NCI-H146 treated with DMSO at 0.1 percent for 48 hours (cell line): ENCODE results near the gene SLC24A1.

ENCODE experiments used
- DNase-seq: peaks from one replicate; lab custom pipeline; 2025; ENCODE audit not compliant: unreplicated experiment; lab: John Stamatoyannopoulos, UW

Gene SLC24A1

DNA sequence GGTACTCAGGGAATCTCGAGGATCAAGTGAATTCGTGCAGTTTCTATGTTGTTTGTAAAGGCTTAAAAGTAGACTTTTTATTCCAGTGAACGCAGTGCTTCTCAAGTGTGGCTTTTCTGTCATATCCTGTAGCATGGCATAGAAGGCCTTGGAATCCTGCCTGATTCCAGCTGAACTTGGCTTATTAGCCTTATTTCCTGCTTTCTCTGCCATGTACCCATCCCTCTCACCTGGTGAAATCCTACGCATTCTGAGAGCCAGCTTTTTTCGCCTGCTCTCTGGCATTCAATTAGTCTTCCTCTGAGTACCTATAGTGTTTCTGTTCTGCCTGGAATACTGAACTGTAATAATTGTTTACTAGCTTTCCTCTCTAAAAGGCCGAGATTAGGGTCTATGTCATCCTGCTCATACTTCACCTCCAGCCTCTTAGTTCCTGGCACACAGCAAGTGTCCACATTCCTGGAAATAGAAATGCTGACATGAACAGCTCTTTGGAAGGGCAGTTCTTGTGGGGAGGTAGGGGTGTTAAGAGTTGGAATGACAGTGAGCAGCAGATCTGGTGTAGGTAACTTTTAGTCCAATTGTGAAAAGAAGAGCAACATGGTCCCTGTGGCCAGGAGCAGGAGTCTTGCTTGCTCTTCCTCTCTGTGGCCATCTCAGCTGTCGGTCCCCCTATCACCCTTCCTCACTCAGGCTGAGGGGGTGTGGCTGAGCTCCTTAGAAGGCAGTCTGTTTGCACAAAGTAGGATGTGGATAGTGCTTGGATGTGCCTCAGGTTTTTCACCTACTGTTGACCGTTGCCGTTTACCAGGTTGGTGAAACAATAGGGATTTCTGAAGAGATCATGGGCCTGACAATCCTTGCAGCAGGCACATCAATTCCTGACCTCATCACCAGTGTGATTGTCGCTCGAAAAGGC is 30.4 kb downstream of the SLC24A1 start:
- no peak for DNase-seq

DNA sequence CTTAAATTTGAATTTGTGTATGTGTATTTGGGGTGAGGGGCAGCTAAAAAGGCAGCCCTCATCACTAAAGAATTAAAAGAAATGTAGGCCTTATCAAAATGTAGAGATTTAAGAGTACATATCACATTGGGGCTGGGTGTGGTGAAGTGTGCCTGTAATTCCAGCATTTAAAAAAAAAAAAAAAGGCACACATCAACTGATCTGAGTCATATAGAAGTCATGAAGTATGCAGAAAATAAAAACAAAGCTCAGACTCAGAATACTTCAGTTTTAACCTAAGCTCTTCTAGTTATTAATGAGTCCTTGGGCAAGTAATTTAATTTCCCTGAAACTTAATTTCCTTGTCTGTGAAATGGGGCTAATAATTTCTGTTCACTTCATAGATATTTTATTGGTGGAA is 31.6 kb downstream of the SLC24A1 start:
- no peak for DNase-seq

DNA sequence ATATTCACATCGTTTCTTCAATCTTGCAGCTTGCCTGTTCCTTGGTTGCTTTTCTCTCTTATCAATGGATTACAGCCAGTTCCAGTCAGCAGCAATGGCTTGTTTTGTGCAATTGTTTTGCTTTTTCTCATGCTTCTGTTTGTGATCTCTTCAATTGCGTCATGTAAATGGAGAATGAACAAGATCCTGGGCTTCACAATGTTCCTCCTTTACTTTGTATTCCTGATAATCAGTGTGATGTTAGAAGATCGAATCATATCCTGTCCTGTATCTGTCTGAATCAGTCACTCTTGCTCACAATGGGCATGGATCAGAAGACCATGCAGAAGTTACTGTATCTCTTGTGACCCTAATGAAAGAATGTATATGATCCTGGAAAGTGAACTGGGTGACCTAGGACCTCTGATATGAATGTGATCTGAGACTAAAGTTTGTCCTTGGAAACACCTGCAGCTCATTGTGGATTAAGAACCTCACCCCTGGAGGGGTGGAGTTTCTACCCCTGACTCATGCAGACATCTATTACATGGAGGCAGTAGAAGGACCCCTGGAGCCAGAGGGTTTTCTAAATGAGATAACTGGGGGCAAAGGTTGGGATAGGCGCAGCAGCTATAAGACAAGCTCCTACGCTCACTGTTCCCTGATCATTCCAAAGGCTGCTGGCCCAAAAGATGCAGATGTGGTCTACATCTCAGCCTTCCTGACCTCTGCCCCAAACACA is 32.2 kb downstream of the SLC24A1 start:
- DNase-seq: no peak

DNA sequence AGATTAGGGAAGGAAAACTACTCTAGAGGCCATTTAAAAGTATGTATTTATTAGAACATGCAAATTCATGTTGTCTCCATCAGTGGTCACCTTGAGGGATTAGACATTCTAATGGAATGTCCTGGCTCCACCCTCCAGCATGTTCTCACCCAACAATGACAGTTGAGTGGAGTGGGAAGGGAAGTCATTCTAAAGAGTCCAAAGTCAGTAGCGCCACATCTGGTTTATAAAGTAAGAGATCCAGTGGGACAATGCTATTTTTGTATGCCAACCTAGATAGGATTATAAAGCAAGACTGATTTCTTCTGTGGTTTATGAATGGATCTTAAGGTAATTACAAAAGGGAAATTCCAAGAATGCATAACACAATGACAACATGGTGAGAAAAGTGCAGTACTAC is 33.3 kb downstream of the SLC24A1 start:
- DNase-seq: no peak

DNA sequence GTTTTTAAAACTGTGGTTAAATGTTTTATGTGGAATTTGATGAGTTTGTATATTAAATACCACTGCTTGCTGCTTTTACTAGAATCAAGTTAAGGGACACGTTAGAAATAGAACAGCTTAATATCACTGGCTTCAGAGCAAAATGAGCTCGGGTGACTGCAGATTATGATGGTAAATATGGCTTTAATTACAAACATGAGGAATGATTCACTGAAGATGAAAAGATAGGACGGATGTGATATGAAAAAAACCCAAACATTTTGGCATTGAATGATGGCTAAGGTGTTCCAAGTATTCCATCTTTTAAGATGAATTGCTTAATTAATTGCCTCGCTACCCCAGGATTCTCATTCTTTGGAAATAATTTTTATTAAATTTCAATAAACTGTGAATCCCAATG is 33.7 kb downstream of the SLC24A1 start:
- DNase-seq: no peak

DNA sequence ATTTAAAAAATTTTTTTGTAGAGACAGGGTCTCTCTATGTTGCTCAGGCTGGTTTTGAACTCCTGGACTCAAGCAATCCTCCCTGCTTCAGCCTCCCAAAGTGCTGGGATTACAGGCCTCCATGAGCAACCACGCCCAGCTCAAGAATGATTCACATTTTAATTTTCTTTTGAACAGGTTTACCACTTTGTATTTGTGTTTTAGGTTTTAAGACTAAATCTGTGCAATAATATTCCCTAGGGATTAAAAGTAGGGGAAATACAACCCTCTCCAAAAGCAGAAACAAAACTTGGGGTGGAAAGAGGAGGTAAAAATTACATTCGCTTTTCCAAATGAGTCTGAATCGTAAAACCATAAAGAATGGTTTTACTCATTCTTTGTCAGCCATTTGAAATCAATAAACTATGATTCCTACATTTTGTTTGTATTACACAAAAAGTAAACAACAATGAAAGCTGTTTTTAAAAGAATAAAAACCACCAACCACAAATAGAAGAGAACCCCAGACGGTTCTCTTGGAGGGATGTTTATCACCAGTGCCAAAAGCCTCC is 37.8 kb downstream of the SLC24A1 start:
- no peak for DNase-seq

DNA sequence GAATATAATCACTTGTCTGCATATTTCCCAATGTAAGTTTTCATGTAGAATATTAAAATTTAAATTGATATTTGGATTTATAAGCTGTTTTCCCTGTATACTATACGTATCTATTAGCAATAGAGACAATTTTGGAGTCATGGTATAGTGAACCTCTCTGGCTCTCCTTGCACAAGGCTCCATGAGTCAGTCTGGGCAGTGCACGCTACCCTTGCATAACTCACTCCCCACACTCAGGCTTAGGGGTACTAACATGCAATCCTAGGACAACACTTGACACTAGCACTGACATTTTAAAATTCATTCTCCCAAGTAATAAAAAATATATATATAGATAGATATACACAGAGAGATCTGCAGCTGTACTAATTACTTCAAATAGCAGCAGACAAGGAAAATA is 39.2 kb downstream of the SLC24A1 start:
- no peak for DNase-seq

DNA sequence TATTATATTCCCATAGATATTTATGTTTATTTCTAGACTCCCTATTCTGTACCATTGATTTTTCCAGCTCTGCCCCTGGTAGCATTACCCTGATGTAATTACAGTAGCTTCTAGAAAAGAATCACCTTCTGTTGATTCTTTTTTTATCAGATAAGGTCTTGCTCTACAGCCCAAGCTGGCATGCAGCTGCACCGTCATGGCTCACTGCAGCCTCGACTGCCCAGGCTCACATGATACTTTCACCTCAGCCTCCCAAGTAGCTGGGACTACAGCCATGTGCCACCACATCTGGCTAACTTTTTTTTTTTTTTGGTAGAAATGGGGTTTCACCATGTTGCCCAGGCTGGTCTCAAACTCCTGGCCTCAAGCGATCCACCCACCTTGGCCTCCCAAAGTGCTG is 41.8 kb downstream of the SLC24A1 start:
- no peak for DNase-seq

DNA sequence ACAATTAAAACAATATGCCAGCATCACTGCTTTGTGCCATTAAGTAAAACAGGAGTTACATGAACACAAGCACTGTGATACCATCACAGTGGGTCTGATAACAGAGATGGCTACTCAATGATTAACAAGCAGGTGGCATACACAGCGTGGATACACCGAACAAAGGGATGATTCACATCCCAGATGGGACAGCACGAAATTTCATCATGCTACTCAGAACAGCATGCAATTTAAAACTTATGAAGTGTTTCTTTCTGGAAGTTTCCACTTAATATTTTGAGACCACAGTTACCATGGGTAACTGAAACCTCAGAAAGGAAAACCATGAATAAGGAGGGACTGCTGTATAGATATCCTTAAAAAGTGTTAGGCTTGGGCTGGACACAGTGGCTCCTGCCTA is 44.5 kb downstream of the SLC24A1 start:
- DNase-seq: no peak

DNA sequence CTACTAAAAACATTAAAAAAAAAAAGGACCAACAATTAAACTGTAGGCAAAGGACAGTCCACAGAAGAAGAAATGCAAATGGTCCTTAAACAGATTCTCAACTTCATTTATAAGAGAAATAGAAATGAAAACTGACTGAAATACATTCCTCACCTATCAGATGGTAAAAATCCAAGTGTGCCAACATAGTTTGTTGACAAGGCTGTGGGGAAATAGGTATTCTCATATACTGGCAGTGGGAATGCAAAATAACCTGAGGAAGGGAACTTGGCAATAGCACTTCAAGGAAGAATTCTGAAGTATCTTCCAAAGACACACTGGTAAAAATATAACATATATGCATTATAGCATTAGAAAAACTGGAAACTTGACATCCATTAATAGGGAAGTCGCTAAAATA is 53.8 kb downstream of the SLC24A1 start:
- no peak for DNase-seq

DNA sequence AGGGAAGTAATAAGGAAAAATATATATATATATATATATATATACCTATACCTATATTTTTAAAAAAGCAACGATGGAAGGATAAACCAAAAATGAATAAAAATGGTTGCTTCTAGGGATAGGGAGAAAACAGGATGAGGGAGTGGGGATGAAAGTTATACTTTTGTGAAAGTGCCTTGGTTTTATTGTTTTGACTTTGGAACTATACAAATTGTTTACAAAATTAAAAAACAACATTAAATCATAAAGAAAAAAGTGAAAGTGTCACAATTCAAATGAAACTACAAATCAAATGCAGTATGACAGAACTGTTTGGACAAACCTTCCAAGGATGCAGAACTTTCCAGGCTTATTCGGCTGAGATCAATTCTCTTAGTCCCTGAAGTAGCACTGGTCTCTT is 54.4 kb downstream of the SLC24A1 start:
- no peak for DNase-seq

DNA sequence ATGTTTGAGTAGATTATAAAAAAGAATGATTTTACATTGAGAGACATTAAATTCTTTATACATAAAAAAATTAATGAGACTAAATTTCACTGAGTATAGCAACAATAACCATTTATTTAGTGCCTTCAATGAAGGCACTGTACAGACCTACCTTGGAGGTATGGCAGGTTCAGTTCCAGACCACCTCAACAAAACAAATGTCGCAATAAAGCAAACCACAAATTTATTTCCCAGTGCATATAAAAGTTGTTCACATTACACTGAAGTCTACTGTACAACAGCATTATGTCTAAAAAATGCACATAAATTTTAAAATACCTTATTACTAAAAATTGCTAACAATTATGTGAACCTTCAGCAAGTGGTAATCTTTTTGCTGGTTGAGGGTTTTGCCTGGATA is 58.8 kb downstream of the SLC24A1 start:
- DNase-seq: no peak

DNA sequence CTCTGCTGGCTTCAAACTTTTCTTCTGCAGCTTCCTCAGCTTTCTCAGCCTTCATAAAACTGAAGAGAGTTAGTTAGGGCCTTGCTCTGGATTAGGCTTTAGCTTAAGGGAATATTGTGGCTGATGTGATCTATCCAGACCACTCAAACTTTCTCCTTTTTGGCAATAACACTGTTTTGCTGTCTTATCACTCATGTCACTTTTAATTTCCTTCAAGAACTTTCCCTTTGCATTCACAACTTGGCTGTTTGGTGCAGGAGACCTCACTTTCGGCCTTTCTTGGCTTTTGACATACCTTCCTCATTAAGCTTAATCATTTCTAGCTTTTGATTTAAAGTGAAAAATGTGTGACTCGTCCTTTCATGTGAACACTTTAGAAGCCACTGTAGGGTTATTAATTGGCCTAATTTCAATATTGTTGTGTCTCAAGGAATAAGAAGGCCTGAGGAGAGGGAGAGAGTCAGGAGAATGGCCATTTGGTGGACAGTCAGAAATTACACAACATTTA is 60.7 kb downstream of the SLC24A1 start:
- DNase-seq: no peak

DNA sequence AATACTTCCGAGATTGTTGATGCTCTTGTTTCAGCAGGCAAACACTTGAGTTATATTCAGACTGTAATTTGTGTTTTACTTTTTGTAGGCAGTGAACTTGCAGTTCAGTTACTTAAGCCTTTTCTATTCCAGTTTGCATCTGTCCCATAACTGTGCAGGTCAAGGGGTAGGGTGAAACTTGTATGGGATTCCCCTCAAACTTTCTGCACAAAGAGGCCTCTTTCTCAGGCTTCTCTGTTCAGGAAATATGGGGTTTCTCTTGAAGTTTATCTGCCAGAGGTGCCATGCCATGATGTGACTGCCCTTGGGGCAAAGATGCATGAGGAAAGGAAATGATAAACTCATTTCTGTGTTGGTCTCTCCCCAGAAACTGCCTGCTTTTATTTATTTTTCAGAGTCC is 66.7 kb downstream of the SLC24A1 start:
- no peak for DNase-seq

DNA sequence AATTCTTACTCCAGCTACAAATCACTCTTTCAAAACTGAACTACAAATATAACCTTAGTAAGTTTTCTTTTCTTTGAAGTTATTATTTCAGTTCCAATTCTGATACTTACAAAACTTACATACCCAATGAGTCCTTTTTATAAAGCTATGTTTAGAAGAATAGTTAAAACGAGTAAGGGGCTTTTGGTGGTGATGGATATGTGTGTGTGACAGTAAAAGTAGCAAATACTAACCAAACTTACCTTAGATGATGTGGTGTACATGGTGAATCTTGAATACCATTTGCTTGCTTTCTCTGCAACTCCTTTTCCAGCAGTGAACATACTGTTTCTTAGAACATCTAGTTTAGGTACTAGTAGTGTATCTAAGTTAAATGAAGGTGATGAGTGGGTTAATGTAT is 68.4 kb downstream of the SLC24A1 start:
- no peak for DNase-seq

DNA sequence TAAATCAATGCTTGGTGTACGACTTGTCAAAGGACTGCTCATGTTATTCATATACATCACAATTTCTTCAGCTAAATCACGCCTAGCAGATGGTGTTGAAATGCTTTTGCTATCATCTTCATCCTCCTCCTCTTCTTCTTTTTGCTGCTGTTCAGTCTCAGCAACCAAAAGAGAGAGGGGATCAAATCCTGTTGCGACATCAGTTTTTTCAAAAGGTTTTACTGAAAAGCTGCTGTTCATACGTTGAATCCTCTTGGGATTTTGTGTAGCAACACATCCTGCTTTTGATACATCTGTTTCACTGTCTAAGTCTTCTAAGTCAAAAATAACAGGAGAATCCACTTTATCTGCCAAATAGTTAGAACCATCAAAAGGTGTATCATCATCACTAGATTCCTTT is 69.0 kb downstream of the SLC24A1 start:
- DNase-seq: no peak

DNA sequence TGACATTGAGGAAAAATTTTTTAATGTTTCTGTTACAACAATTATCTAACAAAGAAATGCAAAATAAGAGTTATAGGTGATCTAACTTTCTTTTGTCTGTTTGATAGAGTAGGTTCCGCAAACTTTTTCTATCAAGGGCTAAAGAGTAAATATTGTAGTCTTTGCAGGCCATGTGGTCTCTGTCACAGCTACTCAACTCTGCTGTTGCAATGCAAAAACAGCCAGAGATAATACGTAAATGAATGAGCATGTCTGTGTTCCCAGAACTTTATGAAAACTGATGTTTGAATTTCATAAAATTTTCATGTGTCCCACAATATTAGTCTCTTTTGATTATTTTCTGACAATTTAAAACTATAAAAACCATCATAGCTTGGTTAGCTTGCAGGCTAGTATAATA is 73.3 kb downstream of the SLC24A1 start:
- no peak for DNase-seq
